Measurements from ENCODE around the gene SOCS6.

The SOCS6 gene

DNA sequence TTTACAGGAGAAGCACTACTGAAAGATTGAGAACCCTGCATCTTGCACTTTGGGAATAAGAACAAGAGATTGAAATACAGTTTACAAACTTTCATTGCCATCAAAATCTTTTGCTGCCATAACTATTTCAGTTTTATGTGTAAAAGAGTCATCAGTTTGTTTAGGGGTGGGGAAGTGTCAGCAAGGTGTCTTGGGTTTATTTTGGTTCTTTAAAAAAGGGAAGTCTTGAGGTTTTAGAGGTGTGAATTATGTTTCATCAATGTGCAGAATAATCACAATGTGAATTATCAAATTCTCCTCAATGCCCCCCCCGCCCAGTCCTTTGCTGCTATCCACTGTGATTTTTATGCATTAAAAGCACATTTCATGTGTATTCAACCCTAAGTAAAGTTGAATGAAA, 37.4 kb downstream of the SOCS6 start:
- no peak overlapping the region for H3K9ac ChIP-seq (ENCODE audit: low read depth, low read length)
- H3K27me3 ChIP-seq (ENCODE audit: insufficient read depth, low read length) = no peaks in the 10 kb centered on the region
- no peaks in the 10 kb centered on the region for H3K9me3 ChIP-seq (ENCODE audit: insufficient read depth, low read depth, low read length)
- H3K27ac ChIP-seq (ENCODE audit: low read depth, low read length) = no peak overlapping the region
- peaks cover 12% of the 10 kb centered on the region for H3K36me3 ChIP-seq (ENCODE audit: insufficient read depth, low read length)
- peaks cover 9% of the 10 kb centered on the region for H3K4me1 ChIP-seq (ENCODE audit: insufficient read depth, low read length)
- WGBS = 80% methylated on average over 1 of the region's 1 CpG
- no peak overlapping the region for H3K4me3 ChIP-seq (ENCODE audit: low read length)

DNA sequence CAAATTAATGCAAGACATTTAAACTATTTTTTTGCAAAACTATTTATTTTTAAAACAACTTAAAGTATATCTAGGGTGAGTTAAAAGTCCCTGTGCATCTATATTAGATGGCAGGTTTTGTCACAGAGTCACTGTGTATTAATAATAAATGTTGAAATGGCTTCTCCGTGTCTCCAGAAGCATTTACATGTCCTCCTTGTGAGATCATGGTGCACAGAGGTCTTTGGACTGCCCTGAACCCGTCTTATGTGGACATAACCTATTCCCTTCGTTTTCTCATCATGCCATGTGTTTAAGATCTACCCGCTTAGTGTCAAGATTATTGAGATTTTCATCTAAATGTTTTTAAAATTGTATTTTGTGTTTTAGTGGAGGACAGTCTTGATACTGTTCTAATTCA, 39.3 kb downstream of the SOCS6 start:
- Histone ChIP-seq H3K9ac (ENCODE audit: low read depth, low read length) (no peak overlapping the region), H3K9me3 (ENCODE audit: insufficient read depth, low read depth, low read length) (no peaks in the 10 kb centered on the region), H3K4me3 (ENCODE audit: low read length) (no peak overlapping the region), H3K27me3 (ENCODE audit: insufficient read depth, low read length) (no peaks in the 10 kb centered on the region), H3K4me1 (ENCODE audit: insufficient read depth, low read length) (peaks cover 9% of the 10 kb centered on the region), H3K36me3 (ENCODE audit: insufficient read depth, low read length) (peaks cover 12% of the 10 kb centered on the region), H3K27ac (ENCODE audit: low read depth, low read length) (no peak overlapping the region)
- WGBS = 95% methylated on average over 4 of the region's 4 CpGs

DNA sequence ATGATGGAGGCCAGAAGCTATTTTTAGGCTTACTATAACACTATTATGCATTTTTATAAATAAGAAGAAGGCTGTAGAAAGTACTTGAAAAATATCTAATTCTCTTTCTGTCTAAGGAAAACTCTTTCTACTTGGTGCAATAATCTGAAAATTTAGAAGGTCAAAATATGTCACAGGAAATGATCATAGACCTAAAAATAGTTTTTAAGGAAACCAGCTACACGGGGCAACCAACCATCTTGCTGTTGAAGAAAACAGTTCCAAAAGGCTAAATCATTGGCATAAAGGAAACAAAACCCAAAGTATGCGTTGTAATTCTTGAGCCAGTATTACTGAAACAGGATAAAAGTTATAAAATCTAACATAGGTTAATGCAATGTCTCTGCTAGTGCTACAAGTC, 40.2 kb downstream of the SOCS6 start:
- WGBS = 93% methylated on average over 2 of the region's 2 CpGs
- Histone ChIP-seq H3K36me3 (ENCODE audit: insufficient read depth, low read length) (peaks cover 12% of the 10 kb centered on the region), H3K9ac (ENCODE audit: low read depth, low read length) (no peak overlapping the region), H3K9me3 (ENCODE audit: insufficient read depth, low read depth, low read length) (0 out of 2 replicates have a peak, but pooled peaks cover 2% of the 10 kb centered on the region), H3K27me3 (ENCODE audit: insufficient read depth, low read length) (no peaks in the 10 kb centered on the region), H3K27ac (ENCODE audit: low read depth, low read length) (no peak overlapping the region), H3K4me1 (ENCODE audit: insufficient read depth, low read length) (peaks cover 8% of the 10 kb centered on the region; the same call in 1 of the 2 replicates), H3K4me3 (ENCODE audit: low read length) (no peak overlapping the region)

- 66% methylated on average over 6 of the region's 6 CpGs for WGBS
- H3K27me3 ChIP-seq (ENCODE audit: insufficient read depth, low read length) = no peaks in the 10 kb centered on the region
- H3K4me1 ChIP-seq (ENCODE audit: insufficient read depth, low read length) = peaks cover 8% of the 10 kb centered on the region
- H3K9ac ChIP-seq (ENCODE audit: low read depth, low read length) = no peak overlapping the region
- no peak overlapping the region for H3K27ac ChIP-seq (ENCODE audit: low read depth, low read length)
- peaks cover 3% of the 10 kb centered on the region; the same call in 1 of the 2 replicates for H3K36me3 ChIP-seq (ENCODE audit: insufficient read depth, low read length)
- peaks cover 9% of the 10 kb centered on the region; the same call in 1 of the 2 replicates for H3K9me3 ChIP-seq (ENCODE audit: insufficient read depth, low read depth, low read length)
- H3K4me3 ChIP-seq (ENCODE audit: low read length) = no peak overlapping the region
Observed at GRCh38 chr18:70330887-70331286, 42.0 kb downstream of the SOCS6 start.

GRCh38 chr18:70331456-70332097, 42.7 kb downstream of the SOCS6 start:
- H3K9ac ChIP-seq (ENCODE audit: low read depth, low read length) = no peak overlapping the region
- H3K4me3 ChIP-seq (ENCODE audit: low read length) = no peak overlapping the region
- H3K27ac ChIP-seq (ENCODE audit: low read depth, low read length) = no peak overlapping the region
- peaks cover 3% of the 10 kb centered on the region; the same call in 1 of the 2 replicates for H3K36me3 ChIP-seq (ENCODE audit: insufficient read depth, low read length)
- peaks cover 14% of the 10 kb centered on the region for H3K4me1 ChIP-seq (ENCODE audit: insufficient read depth, low read length)
- WGBS = 94% methylated on average over 5 of the region's 5 CpGs
- H3K27me3 ChIP-seq (ENCODE audit: insufficient read depth, low read length) = no peaks in the 10 kb centered on the region
- peaks cover 9% of the 10 kb centered on the region; the same call in 1 of the 2 replicates for H3K9me3 ChIP-seq (ENCODE audit: insufficient read depth, low read depth, low read length)

DNA sequence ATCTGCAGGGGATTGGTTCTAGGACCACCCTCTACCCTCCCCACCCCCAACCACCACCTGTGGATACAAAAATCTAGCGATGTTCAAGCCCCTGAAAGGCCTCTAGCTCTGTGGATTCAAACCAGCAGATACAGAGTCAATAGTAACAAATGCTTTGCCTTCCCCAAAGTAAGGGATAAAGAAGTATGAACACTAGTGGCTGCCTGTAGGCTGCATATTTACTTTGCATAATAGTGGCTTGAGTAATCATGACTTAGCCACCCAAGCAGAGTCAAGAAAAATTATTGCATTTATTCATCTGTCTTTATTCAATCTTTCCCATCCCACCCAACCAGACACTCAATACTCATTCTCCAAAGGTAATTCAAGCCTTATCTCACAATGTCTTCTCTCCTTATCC, 43.8 kb downstream of the SOCS6 start:
- Histone ChIP-seq H3K4me3 (ENCODE audit: low read length) (no peak overlapping the region), H3K4me1 (ENCODE audit: insufficient read depth, low read length) (peaks cover 25% of the 10 kb centered on the region), H3K27ac (ENCODE audit: low read depth, low read length) (no peak overlapping the region), H3K9me3 (ENCODE audit: insufficient read depth, low read depth, low read length) (peaks cover 9% of the 10 kb centered on the region; the same call in 1 of the 2 replicates), H3K27me3 (ENCODE audit: insufficient read depth, low read length) (no peaks in the 10 kb centered on the region), H3K36me3 (ENCODE audit: insufficient read depth, low read length) (peaks cover 3% of the 10 kb centered on the region; the same call in 1 of the 2 replicates), H3K9ac (ENCODE audit: low read depth, low read length) (no peak overlapping the region)
- WGBS = 89% methylated on average over 1 of the region's 1 CpG

GRCh38 chr18:70333316-70333715, 44.5 kb downstream of the SOCS6 start:
- 93% methylated on average over 1 of the region's 1 CpG for WGBS
- H3K27ac ChIP-seq (ENCODE audit: low read depth, low read length) = no peak overlapping the region
- peaks cover 4% of the 10 kb centered on the region; the same call in 1 of the 2 replicates for H3K36me3 ChIP-seq (ENCODE audit: insufficient read depth, low read length)
- no peak overlapping the region for H3K4me3 ChIP-seq (ENCODE audit: low read length)
- peaks cover 9% of the 10 kb centered on the region; the same call in 1 of the 2 replicates for H3K9me3 ChIP-seq (ENCODE audit: insufficient read depth, low read depth, low read length)
- H3K9ac ChIP-seq (ENCODE audit: low read depth, low read length) = no peak overlapping the region
- H3K27me3 ChIP-seq (ENCODE audit: insufficient read depth, low read length) = no peaks in the 10 kb centered on the region
- H3K4me1 ChIP-seq (ENCODE audit: insufficient read depth, low read length) = peaks cover 26% of the 10 kb centered on the region

- H3K36me3 ChIP-seq (ENCODE audit: insufficient read depth, low read length) = peaks cover 7% of the 10 kb centered on the region; the same call in 1 of the 2 replicates
- no peak overlapping the region for H3K27ac ChIP-seq (ENCODE audit: low read depth, low read length)
- no peak overlapping the region for H3K4me3 ChIP-seq (ENCODE audit: low read length)
- WGBS = 65% methylated on average over 2 of the region's 2 CpGs
- H3K9ac ChIP-seq (ENCODE audit: low read depth, low read length) = no peak overlapping the region
- peaks cover 26% of the 10 kb centered on the region for H3K4me1 ChIP-seq (ENCODE audit: insufficient read depth, low read length)
- no peaks in the 10 kb centered on the region for H3K27me3 ChIP-seq (ENCODE audit: insufficient read depth, low read length)
- peaks cover 9% of the 10 kb centered on the region; the same call in 1 of the 2 replicates for H3K9me3 ChIP-seq (ENCODE audit: insufficient read depth, low read depth, low read length)
Observed at GRCh38 chr18:70333757-70334156, 44.9 kb downstream of the SOCS6 start.

GRCh38 chr18:70334264-70334663, 45.4 kb downstream of the SOCS6 start:
- Histone ChIP-seq H3K36me3 (ENCODE audit: insufficient read depth, low read length) (peaks cover 7% of the 10 kb centered on the region; the same call in 1 of the 2 replicates), H3K27ac (ENCODE audit: low read depth, low read length) (no peak overlapping the region), H3K9ac (ENCODE audit: low read depth, low read length) (no peak overlapping the region), H3K4me3 (ENCODE audit: low read length) (no peak overlapping the region), H3K4me1 (ENCODE audit: insufficient read depth, low read length) (peaks cover 26% of the 10 kb centered on the region), H3K27me3 (ENCODE audit: insufficient read depth, low read length) (no peaks in the 10 kb centered on the region), H3K9me3 (ENCODE audit: insufficient read depth, low read depth, low read length) (peaks cover 9% of the 10 kb centered on the region; the same call in 1 of the 2 replicates)
- WGBS = 100% methylated on average over 1 of the region's 1 CpG

DNA sequence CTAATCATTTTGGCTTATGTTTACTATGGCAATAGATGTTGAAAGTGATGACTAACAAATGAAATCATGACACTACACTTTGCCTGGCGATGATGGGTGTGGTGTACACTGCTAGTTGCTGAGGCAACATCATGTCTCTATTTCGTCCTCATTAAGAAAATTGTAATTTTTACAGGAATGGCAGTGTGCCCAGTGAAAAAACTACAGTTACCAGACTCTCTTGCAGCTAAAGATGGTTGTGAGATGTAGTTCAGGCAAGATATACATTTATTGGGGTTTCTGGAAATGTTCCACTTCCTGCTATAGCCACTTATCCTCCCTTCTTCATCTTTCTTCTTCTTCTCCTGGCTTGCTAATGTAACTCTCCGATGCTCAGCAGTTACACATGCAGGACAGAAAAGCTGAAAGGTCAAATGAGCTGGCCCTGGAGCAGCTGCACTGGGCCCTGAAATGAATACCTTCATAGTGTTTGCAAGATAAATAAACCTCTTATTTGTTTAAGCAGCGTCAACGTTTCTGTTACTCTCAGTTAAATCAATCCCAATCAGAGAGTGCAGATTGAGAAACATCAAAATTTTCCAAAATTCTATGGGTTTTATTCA, 46.0 kb downstream of the SOCS6 start:
- H3K9me3 ChIP-seq (ENCODE audit: insufficient read depth, low read depth, low read length) = peaks cover 9% of the 10 kb centered on the region; the same call in 1 of the 2 replicates
- H3K9ac ChIP-seq (ENCODE audit: low read depth, low read length) = no peak overlapping the region
- H3K4me3 ChIP-seq (ENCODE audit: low read length) = no peak overlapping the region
- H3K27ac ChIP-seq (ENCODE audit: low read depth, low read length) = no peak overlapping the region
- 92% methylated on average over 5 of the region's 5 CpGs for WGBS
- peaks cover 26% of the 10 kb centered on the region for H3K4me1 ChIP-seq (ENCODE audit: insufficient read depth, low read length)
- peaks cover 7% of the 10 kb centered on the region; the same call in 1 of the 2 replicates for H3K36me3 ChIP-seq (ENCODE audit: insufficient read depth, low read length)
- H3K27me3 ChIP-seq (ENCODE audit: insufficient read depth, low read length) = no peaks in the 10 kb centered on the region
